PC-3 (cell line): Measurements from ENCODE around the gene HSPB7. TPM values are rescaled to one million over a fixed set of nuclear protein-coding genes. Genes with fewer than 3 reads are reported as not detected.
"Not testable (repeated sequence)": the region's sequence is repeated elsewhere in the genome, so short reads cannot be mapped to it uniquely, and the experiment has no call there.

Source experiments
- ATAC-seq: fragments of 200-7000 bp; cut with Tn5 transposase; 2 replicates; pipeline ENCODE4 v1.9.1; 2020; ENCODE audit warnings: mild to moderate bottlenecking, moderate library complexity
- BruUV-seq: library from RNA; stranded (reverse); fragments of 400-500 nt; replicated peaks from 2 replicates; lab custom pipeline; 2021; lab: Mats Ljungman, UMichigan
- CTCF ChIA-PET: fragments of 300-600 bp; sonication (Branson Sonifier 250); formaldehyde crosslinking; loops from one replicate; lab custom pipeline; 2022; ENCODE audit warnings: antibody characterized with exemption; lab: Charles Lee
- POLR2A ChIA-PET: fragments of 300-600 bp; sonication (Branson Sonifier 250); formaldehyde crosslinking; loops from one replicate; lab custom pipeline; 2022; ENCODE audit warnings: antibody characterized with exemption; ENCODE audit not compliant: unreplicated experiment; lab: Charles Lee
- DNase-seq: peaks from one replicate; pipeline ENCODE4 v3.0.0-alpha.2; 2015
- H2AFZ ChIP-seq: fragments of 300-600 bp; sonication (generic); 2 replicates; pipeline ENCODE4 v1.6.0; 2016; ENCODE audit warnings: antibody characterized with exemption, low read length
- H3F3A ChIP-seq: fragments of 300-600 bp; sonication (generic); one replicate; pipeline ENCODE4 v1.6.0; 2017; ENCODE audit warnings: antibody characterized with exemption, low read length, control low read depth, mild to moderate bottlenecking; ENCODE audit not compliant: unreplicated experiment
- H3K27ac ChIP-seq: fragments of 300-600 bp; sonication (generic); 2 replicates; pipeline ENCODE4 v1.5.1; 2016; ENCODE audit warnings: mild to moderate bottlenecking, low read length
- H3K27me3 ChIP-seq: fragments of 300-600 bp; sonication (generic); 2 replicates; pipeline ENCODE4 v1.6.1; 2016; ENCODE audit warnings: low read length, mixed read lengths
- H3K36me3 ChIP-seq: fragments of 300-600 bp; sonication (generic); 2 replicates; pipeline ENCODE4 v1.6.1; 2016; ENCODE audit warnings: low read depth, mixed run types, low read length, mixed read lengths
- H3K4me1 ChIP-seq: fragments of 300-600 bp; sonication (generic); 2 replicates; pipeline ENCODE4 v1.5.1; 2016; ENCODE audit warnings: low read length; ENCODE audit not compliant: insufficient read depth
- H3K4me2 ChIP-seq: fragments of 300-600 bp; sonication (generic); 2 replicates; pipeline ENCODE4 v1.6.0; 2016; ENCODE audit warnings: low read length
- H3K4me3 ChIP-seq: fragments of 300-600 bp; sonication (generic); 2 replicates; pipeline ENCODE4 v1.5.1; 2016; ENCODE audit warnings: mild to moderate bottlenecking, low read length, mixed read lengths
- H3K79me2 ChIP-seq: fragments of 300-600 bp; sonication (generic); 2 replicates; pipeline ENCODE4 v1.6.1; 2017; ENCODE audit warnings: low read length, mixed read lengths
- H3K9ac ChIP-seq: fragments of 300-600 bp; sonication (generic); 2 replicates; pipeline ENCODE4 v1.6.0; 2016; ENCODE audit warnings: mild to moderate bottlenecking, low read length
- H3K9me2 ChIP-seq: fragments of 300-600 bp; sonication (generic); replicated peaks from 2 replicates; pipeline ENCODE4 v1.6.1; 2016; ENCODE audit warnings: mixed run types, low read length, mixed read lengths
- H3K9me3 ChIP-seq: fragments of 300-600 bp; sonication (generic); 2 replicates; pipeline ENCODE4 v1.6.1; 2016; ENCODE audit warnings: low read length, mixed read lengths
- H4K20me1 ChIP-seq: fragments of 300-600 bp; sonication (generic); 2 replicates; pipeline ENCODE4 v1.6.1; 2016; ENCODE audit warnings: low read length, mixed read lengths
- CTCF ChIP-seq: fragments of 300-600 bp; sonication (generic); conservative IDR thresholded peaks from 2 replicates; pipeline ENCODE4 v1.5.1; 2017; ENCODE audit warnings: antibody characterized with exemption, low read depth, mild to moderate bottlenecking, low read length
- EZH2 ChIP-seq: fragments of 300-600 bp; sonication (generic); IDR thresholded peaks from one replicate; pipeline ENCODE4 v1.6.1; 2017; ENCODE audit warnings: antibody characterized with exemption, mild to moderate bottlenecking, low read length; ENCODE audit not compliant: unreplicated experiment
- EZH2phosphoT487 ChIP-seq: fragments of 300-600 bp; sonication (generic); IDR thresholded peaks from 2 replicates; pipeline ENCODE4 v1.6.1; 2018; ENCODE audit warnings: mild to moderate bottlenecking, antibody characterized with exemption, low read length, borderline replicate concordance
- intact Hi-C: fragments of 100-400 bp; cut with micrococcal nuclease; formaldehyde crosslinking; loops from 2 replicates; pipeline ENCODE4 v1.9.0; 2023
- total RNA-seq: library from RNA; depleted of rRNA; stranded (reverse); fragments of >200 nt; gene quantifications from 2 replicates; pipeline ENCODE4 v1.2.3, GENCODE V29; 2014

HSPB7 gene
- total RNA-seq, 1 experiment from 2014 or later: not detected

- no peaks in the 10 kb centered on the region for H3K79me2 ChIP-seq
- H3K27ac ChIP-seq: peak overlapping the region; percentile 44
- no peaks in the 10 kb centered on the region for H3K27me3 ChIP-seq
- POLR2A ChIA-PET: interaction anchor here (1.1 kb wide), 1 partner anchor 79 kb away, joined by 4 read pairs; no protein-coding TSS in a partner anchor
- no peaks in the 10 kb centered on the region for H3K9me3 ChIP-seq
- no peaks in the 10 kb centered on the region for H3K9me2 ChIP-seq
- H3K4me2 ChIP-seq: no peak overlapping the region; the same call in 1 of the 2 replicates
- peak; percentile 51 for ATAC-seq
- no peaks in the 10 kb centered on the region for H4K20me1 ChIP-seq
- no peak overlapping the region for H2AFZ ChIP-seq
- peak; percentile 84 for DNase-seq
- CTCF ChIA-PET: interaction anchor here (0.6 kb wide), 1 partner anchor 192 kb away, joined by 3 read pairs; no protein-coding TSS in a partner anchor
- no peak overlapping the region for H3K4me3 ChIP-seq
- intact Hi-C loops: no loop called here
- H3F3A ChIP-seq: no peaks in the 10 kb centered on the region
- peaks cover 11% of the 10 kb centered on the region; the same call in 1 of the 2 replicates for H3K4me1 ChIP-seq
- TF ChIP-seq EZH2 (no peak), EZH2phosphoT487 (no peak), CTCF (no peak)
- H3K9ac ChIP-seq: no peak overlapping the region
- H3K36me3 ChIP-seq: no peaks in the 10 kb centered on the region
- BruUV-seq: no TSS peak
Measured at GRCh38 chr1:15985611-15986297, 32.1 kb downstream of the HSPB7 start.

- CTCF ChIA-PET: no interaction called here
- H3K36me3 ChIP-seq: no peaks in the 10 kb centered on the region
- ATAC-seq (no peak), DNase-seq (no peak)
- H3K27ac ChIP-seq: no peak overlapping the region
- POLR2A ChIA-PET: no interaction called here
- no peaks in the 10 kb centered on the region for H3K27me3 ChIP-seq
- no peaks in the 10 kb centered on the region for H3K9me3 ChIP-seq
- H3K9me2 ChIP-seq: no peaks in the 10 kb centered on the region
- TF ChIP-seq EZH2: no peak
- TF ChIP-seq CTCF: no peak
- TF ChIP-seq EZH2phosphoT487: no peak
- BruUV-seq: no TSS peak
- H3K9ac ChIP-seq: no peak overlapping the region
- H3F3A ChIP-seq: no peaks in the 10 kb centered on the region
- H3K4me3 ChIP-seq: no peak overlapping the region
- H4K20me1 ChIP-seq: no peaks in the 10 kb centered on the region
- H3K4me2 ChIP-seq: no peak overlapping the region
- H2AFZ ChIP-seq: no peak overlapping the region
- H3K4me1 ChIP-seq: peaks cover 11% of the 10 kb centered on the region; the same call in 1 of the 2 replicates
- H3K79me2 ChIP-seq: no peaks in the 10 kb centered on the region
- intact Hi-C loops: no loop called here
Measured at GRCh38 chr1:15983275-15983674, 34.6 kb downstream of the HSPB7 start.

- no peaks in the 10 kb centered on the region for H3K9me2 ChIP-seq
- no peaks in the 10 kb centered on the region for H3K27me3 ChIP-seq
- ChIA-PET POLR2A (no interaction called here), CTCF (no interaction called here)
- H3F3A ChIP-seq: no peaks in the 10 kb centered on the region
- no peak overlapping the region for H3K4me2 ChIP-seq
- no peak for DNase-seq
- ATAC-seq: no peak
- H3K79me2 ChIP-seq: no peaks in the 10 kb centered on the region
- no peak overlapping the region for H3K4me3 ChIP-seq
- peaks cover 11% of the 10 kb centered on the region; the same call in 1 of the 2 replicates for H3K4me1 ChIP-seq
- TF ChIP-seq EZH2: no peak
- no peak for TF ChIP-seq EZH2phosphoT487
- no peak for TF ChIP-seq CTCF
- H3K36me3 ChIP-seq: no peaks in the 10 kb centered on the region
- intact Hi-C loops: no loop called here
- H3K9ac ChIP-seq: no peak overlapping the region
- H3K9me3 ChIP-seq: no peaks in the 10 kb centered on the region
- no TSS peak for BruUV-seq
- no peaks in the 10 kb centered on the region for H4K20me1 ChIP-seq
- no peak overlapping the region for H2AFZ ChIP-seq
- no peak overlapping the region for H3K27ac ChIP-seq
Measured at GRCh38 chr1:15981679-15982078, 36.2 kb downstream of the HSPB7 start.

GRCh38 chr1:15977947-15978346 is 39.9 kb downstream of the HSPB7 start:
- ATAC-seq, H3K4me3 ChIP-seq, CTCF ChIA-PET, DNase-seq, H3K9ac ChIP-seq, intact Hi-C loops, H2AFZ ChIP-seq, H3F3A ChIP-seq, H3K36me3 ChIP-seq, H3K9me2 ChIP-seq, H4K20me1 ChIP-seq, H3K4me1 ChIP-seq, H3K9me3 ChIP-seq, BruUV-seq, H3K27me3 ChIP-seq, H3K4me2 ChIP-seq, H3K27ac ChIP-seq: not testable (repeated sequence)
- H3K79me2 ChIP-seq: peaks cover 29% of the 10 kb centered on the region
- POLR2A ChIA-PET: interaction anchor here (0.6 kb wide), 1 partner anchor 30 kb away, joined by 3 read pairs; no protein-coding TSS in a partner anchor
